Body of pancreas (tissue), 4 donors: ENCODE results near the gene SLC25A33. TPM values are rescaled to one million over a fixed set of nuclear protein-coding genes. Genes with fewer than 3 reads are reported as not detected.
A peak's percentile ranks its signal among the peaks of the same experiment; 100 is the strongest.

Experiments used
- ATAC-seq: fragments of 150-250 bp; one replicate; pipeline ENCODE4 v1.9.1; 2016
- DNase-seq, 4 donors: peaks; one replicate each; pipeline ENCODE4 v3.0.0-alpha.2; 2019
- H3K27ac ChIP-seq, 4 donors: fragments of 200-600 bp; sonication (generic); 1 replicate in 3 of 4; 2 replicates in 1 of 4; pipeline versions ENCODE4 v1.5.1 to v1.6.1; 2016 to 2019; ENCODE audit warnings: mild to moderate bottlenecking in 1 of 4, mixed read lengths in 1 of 4, moderate library complexity in 1 of 4
- H3K27me3 ChIP-seq, 2 donors: fragments of 200-600 bp; sonication (generic); one replicate each; pipeline ENCODE4 v1.6.0; 2016; ENCODE audit warnings: mild to moderate bottlenecking in 1 of 2
- H3K36me3 ChIP-seq, 2 donors: fragments of 200-600 bp; sonication (generic); replicated peaks in 1 of 2; 2 replicates each; pipeline ENCODE4 v1.5.1; 2016; ENCODE audit warnings: low read depth in 2 of 2; ENCODE audit not compliant: insufficient read depth in 1 of 2
- H3K4me1 ChIP-seq: fragments of 200-600 bp; sonication (generic); one replicate; pipeline ENCODE4 v1.6.0; 2016
- H3K4me3 ChIP-seq, 2 donors: fragments of 200-600 bp; sonication (generic); 1 replicate in 1 of 2; 2 replicates in 1 of 2; pipeline ENCODE4 v1.5.1; 2016 to 2019
- H3K9me3 ChIP-seq, 3 donors: fragments of 200-600 bp; sonication (generic); 1 replicate in 2 of 3; 2 replicates in 1 of 3; pipeline ENCODE4 v1.5.1; 2016
- CTCF ChIP-seq, 7 experiments: fragments of 450-650 bp in 4 of 7; fragments of 200-600 bp in 3 of 7; sonication (generic) in 3 of 7; IDR thresholded peaks; one replicate each; pipeline ENCODE4 v1.5.1; 2016 to 2019; ENCODE audit warnings: antibody characterized with exemption in 7 of 7
- POLR2A ChIP-seq, 3 donors: fragments of 450-650 bp; IDR thresholded peaks; one replicate each; pipeline ENCODE4 v1.6.1; 2016; ENCODE audit warnings: antibody characterized with exemption in 3 of 3, mild to moderate bottlenecking in 2 of 3
- WGBS, 2 donors: methylation state at CpG; one replicate each; pipeline ENCODE4 v1.1.5; 2017; 5-methylcytosine and 5-hydroxymethylcytosine counted together
- intact Hi-C: fragments of 100-400 bp; cut with DNase I; formaldehyde crosslinking; loops from one replicate; pipeline ENCODE4 v1.15.1; 2023
- total RNA-seq, 2 donors: library from RNA; depleted of rRNA; stranded (reverse); fragments of >200 nt; gene quantifications; one replicate each; pipeline ENCODE4 v1.1.0, GENCODE V29; 2016

The SLC25A33 gene
- total RNA-seq, 2 donors from 2014 or later = 1.0 to 2.0 TPM

- ATAC-seq (no peak), DNase-seq (peak in 2 of 4 donors; percentile 25 to 60)
- WGBS, 2 donors = 35 to 41% methylated on average over 26 to 29 of the region's 29 CpGs
- Histone ChIP-seq H3K4me3 (no peak overlapping the region), H3K9me3 (no peaks in the 10 kb centered on the region), H3K27ac (no peak overlapping the region), H3K27me3 (no peaks in the 10 kb centered on the region), H3K36me3 (no peaks in the 10 kb centered on the region), H3K4me1 (no peaks in the 10 kb centered on the region)
- no peak for TF ChIP-seq POLR2A (IDR thresholded peaks at IDR 0.05)
- no peak for TF ChIP-seq CTCF (IDR thresholded peaks at IDR 0.05)
- intact Hi-C loops = loop anchor here (10.0 kb wide), 1 partner anchor 235 kb away; no protein-coding TSS in a partner anchor
Measured at GRCh38 chr1:9629445-9630201, 90.4 kb downstream of the SLC25A33 start.

GRCh38 chr1:9630331-9631111 lies 91.3 kb downstream of the SLC25A33 start:
- TF ChIP-seq POLR2A (IDR thresholded peaks at IDR 0.05) (no peak), CTCF (IDR thresholded peaks at IDR 0.05) (no peak)
- no peak for DNase-seq
- Histone ChIP-seq H3K4me3 (no peak overlapping the region), H3K27ac (no peak overlapping the region), H3K9me3 (no peaks in the 10 kb centered on the region), H3K4me1 (no peaks in the 10 kb centered on the region), H3K36me3 (no peaks in the 10 kb centered on the region), H3K27me3 (no peaks in the 10 kb centered on the region)
- WGBS, 2 donors = 58 to 69% methylated on average over 8 of the region's 8 CpGs
- ATAC-seq = no peak
- intact Hi-C loops = loop anchor here (10.0 kb wide), 1 partner anchor 234 kb away; no protein-coding TSS in a partner anchor

- no peaks in the 10 kb centered on the region for H3K4me1 ChIP-seq
- H3K9me3 ChIP-seq = no peaks in the 10 kb centered on the region
- H3K36me3 ChIP-seq = no peaks in the 10 kb centered on the region
- no peak for DNase-seq
- TF ChIP-seq CTCF (IDR thresholded peaks at IDR 0.05) = no peak
- TF ChIP-seq POLR2A (IDR thresholded peaks at IDR 0.05) = no peak
- ATAC-seq = no peak
- no peak overlapping the region for H3K27ac ChIP-seq
- no peaks in the 10 kb centered on the region for H3K27me3 ChIP-seq
- H3K4me3 ChIP-seq = no peak overlapping the region
- 76 to 81% methylated on average over 3 of the region's 3 CpGs for WGBS, 2 donors
- intact Hi-C loops = loop anchor here (10.0 kb wide), 1 partner anchor 233 kb away; no protein-coding TSS in a partner anchor
Measured at GRCh38 chr1:9631613-9632012, 92.3 kb downstream of the SLC25A33 start.

- Histone ChIP-seq H3K27me3 (no peaks in the 10 kb centered on the region), H3K4me1 (no peaks in the 10 kb centered on the region), H3K36me3 (no peaks in the 10 kb centered on the region), H3K9me3 (no peaks in the 10 kb centered on the region), H3K4me3 (no peak overlapping the region), H3K27ac (no peak overlapping the region)
- ATAC-seq = no peak
- DNase-seq = no peak
- WGBS, 2 donors = 74 to 89% methylated on average over 6 of the region's 6 CpGs
- intact Hi-C loops = loop anchor here (10.0 kb wide), 1 partner anchor 231 kb away; no protein-coding TSS in a partner anchor
- TF ChIP-seq CTCF (IDR thresholded peaks at IDR 0.05) (no peak), POLR2A (IDR thresholded peaks at IDR 0.05) (no peak)
Measured at GRCh38 chr1:9633493-9633892, 94.2 kb downstream of the SLC25A33 start.
